Kidney (tissue), 14 donors: Measurements from ENCODE around the gene COL10A1. TPM values are rescaled to one million over a fixed set of nuclear protein-coding genes. Genes with fewer than 3 reads are reported as not detected.

ENCODE experiments used
- DNase-seq, 5 donors: peaks; one replicate each; pipeline ENCODE4 v3.0.0-alpha.2; 2013 to 2020
- FAIRE-seq: peaks from 2 replicates; lab custom pipeline; 2012; peaks lifted over from hg19 to GRCh38; lab: Jason Lieb, UNC
- H3K27ac ChIP-seq, 2 donors: one replicate each; pipeline ENCODE4 v1.7.0; 2013; ENCODE audit warnings: low read depth in 2 of 2, low read length in 2 of 2, inconsistent platforms in 1 of 2
- H3K27me3 ChIP-seq: one replicate; pipeline ENCODE4 v1.7.1; 2013; ENCODE audit warnings: low read length, inconsistent platforms; ENCODE audit not compliant: control insufficient read depth, insufficient read depth
- H3K36me3 ChIP-seq, 3 donors: one replicate each; pipeline versions ENCODE4 v1.7.0 to v1.7.1; 2013; ENCODE audit warnings: low read length in 3 of 3, control low read depth in 1 of 3, inconsistent platforms in 1 of 3; ENCODE audit not compliant: insufficient read depth in 3 of 3, control insufficient read depth in 2 of 3
- H3K4me1 ChIP-seq, 3 donors: one replicate each; pipeline versions ENCODE4 v1.7.0 to v1.7.1; 2013; ENCODE audit warnings: low read length in 3 of 3, inconsistent platforms in 1 of 3, low read depth in 1 of 3; ENCODE audit not compliant: control insufficient read depth in 2 of 3, insufficient read depth in 2 of 3
- H3K4me3 ChIP-seq, 3 donors: one replicate each; pipeline versions ENCODE4 v1.7.0 to v1.8.1; 2013; ENCODE audit warnings: low read length in 3 of 3, control low read depth in 1 of 3, inconsistent platforms in 1 of 3
- H3K9ac ChIP-seq, 3 donors: one replicate each; pipeline versions ENCODE4 v1.7.0 to v1.7.1; 2013; ENCODE audit warnings: low read length in 3 of 3, control low read depth in 1 of 3, inconsistent platforms in 1 of 3
- H3K9me3 ChIP-seq, 3 donors: one replicate each; pipeline versions ENCODE4 v1.7.0 to v1.7.1; 2013; ENCODE audit warnings: low read length in 3 of 3, control low read depth in 1 of 3, inconsistent platforms in 1 of 3; ENCODE audit not compliant: control insufficient read depth in 2 of 3, insufficient read depth in 1 of 3
- CTCF ChIP-seq: IDR thresholded peaks from 3 replicates; pipeline ENCODE4 v1.5.1; 2012; ENCODE audit warnings: mild to moderate bottlenecking, moderate library complexity, borderline replicate concordance; ENCODE audit not compliant: insufficient read depth; ENCODE audit errors: extremely low read depth
- intact Hi-C: fragments of 100-400 bp; cut with DNase I; formaldehyde crosslinking; loops from one replicate; pipeline ENCODE4 v1.11.1; 2022
- polyA plus RNA-seq: library from polyadenylated mRNA; stranded (reverse); fragments of 350-450 nt; fragmentation: Illumina TruSeq; extraction: RNeasy Lipid Tissue Mini Kit (QIAGEN cat#74804); gene quantifications from one replicate; pipeline ENCODE4 v1.2.3, GENCODE V29; 2014; ENCODE audit warnings: low read depth, low replicate concordance; ENCODE audit not compliant: insufficient read depth
- total RNA-seq: library from RNA; stranded (reverse); fragmentation: NEBNext Ultra II Directional; extraction: Animal tissue kit (Norgen Biotek cat#: 25700); gene quantifications from one replicate; pipeline ENCODE4 v1.2.1, GENCODE V29; 2021
- donor health status: control.
- donor health status: control.
- donor health status: control.
- donor health status: control.
- donor health status: control.
- donor health status: DM: yes; HTN: yes; CAD: no.
- donor health status: Normal renal cell carcinoma (clear cell type).

The COL10A1 gene
- total and polyA plus RNA-seq, 2 donors from 2014 or later, result 0.50 TPM; not detected in 1

GRCh38 chr6:116073765-116074440 lies 52.0 kb downstream of the COL10A1 start:
- Histone ChIP-seq H3K9ac (no peak overlapping the region), H3K9me3 (no peaks in the 10 kb centered on the region), H3K36me3 (no peaks in the 10 kb centered on the region), H3K27me3 (no peaks in the 10 kb centered on the region), H3K4me3 (no peak overlapping the region), H3K4me1 (no peaks in the 10 kb centered on the region), H3K27ac (no peak overlapping the region)
- no peak for TF ChIP-seq CTCF
- DNase-seq, result no peak
- intact Hi-C loops, result no loop called here
- FAIRE-seq, result no peak

GRCh38 chr6:116072368-116072767 lies 53.6 kb downstream of the COL10A1 start:
- Histone ChIP-seq H3K36me3 (no peaks in the 10 kb centered on the region), H3K9me3 (no peaks in the 10 kb centered on the region), H3K4me3 (no peak overlapping the region), H3K9ac (no peak overlapping the region), H3K27ac (no peak overlapping the region), H3K27me3 (no peaks in the 10 kb centered on the region), H3K4me1 (no peaks in the 10 kb centered on the region)
- intact Hi-C loops, result no loop called here
- TF ChIP-seq CTCF, result no peak
- no peak for FAIRE-seq
- DNase-seq, result no peak

GRCh38 chr6:116070616-116071389 lies 55.1 kb downstream of the COL10A1 start:
- intact Hi-C loops, result no loop called here
- no peaks in the 10 kb centered on the region for H3K9me3 ChIP-seq
- no peak for TF ChIP-seq CTCF
- H3K27me3 ChIP-seq, result no peaks in the 10 kb centered on the region
- no peak overlapping the region for H3K4me3 ChIP-seq
- no peak overlapping the region for H3K9ac ChIP-seq
- FAIRE-seq, result no peak
- DNase-seq, result peak in 1 of 5 donors; percentile 8
- H3K36me3 ChIP-seq, result no peaks in the 10 kb centered on the region
- H3K4me1 ChIP-seq, result no peaks in the 10 kb centered on the region
- H3K27ac ChIP-seq, result no peak overlapping the region
